Endodermal cell (in vitro differentiated cells): Measurements from ENCODE around the gene FCGBP. TPM values are rescaled to one million over a fixed set of nuclear protein-coding genes. Genes with fewer than 3 reads are reported as not detected.

ENCODE experiments used
- DNase-seq: peaks from one replicate; pipeline ENCODE4 v3.0.0-alpha.2; 2017
- H3K27ac ChIP-seq: 2 replicates; pipeline ENCODE4 v1.5.1; 2013; ENCODE audit warnings: mild to moderate bottlenecking, low read depth, low read length, moderate library complexity
- H3K27me3 ChIP-seq: 2 replicates; pipeline ENCODE4 v1.6.1; 2013; ENCODE audit warnings: mild to moderate bottlenecking, low read length, moderate library complexity; ENCODE audit not compliant: insufficient read depth, control insufficient read depth, poor library complexity, severe bottlenecking
- H3K36me3 ChIP-seq: 2 replicates; pipeline ENCODE4 v1.7.0; 2013; ENCODE audit warnings: mild to moderate bottlenecking, low read length, moderate library complexity; ENCODE audit not compliant: control insufficient read depth, insufficient read depth
- H3K4me1 ChIP-seq: one replicate; pipeline ENCODE4 v1.7.0; 2013; ENCODE audit warnings: low read length; ENCODE audit not compliant: control insufficient read depth, insufficient read depth
- H3K4me3 ChIP-seq: 2 replicates; pipeline ENCODE4 v1.5.1; 2013; ENCODE audit warnings: mild to moderate bottlenecking, low read length, moderate library complexity
- H3K9ac ChIP-seq: 2 replicates; pipeline ENCODE4 v1.6.1; 2013; ENCODE audit warnings: mild to moderate bottlenecking, low read length, moderate library complexity; ENCODE audit not compliant: poor library complexity, severe bottlenecking; ENCODE audit errors: extremely low read depth
- H3K9me3 ChIP-seq: 2 replicates; pipeline ENCODE4 v1.6.1; 2013; ENCODE audit warnings: mild to moderate bottlenecking, low read length, moderate library complexity; ENCODE audit not compliant: control insufficient read depth
- H3K27ac Mint-ChIP-seq: 2 replicates; pipeline ENCODE4 v1.8.0; 2020; ENCODE audit warnings: mixed read lengths
- H3K27me3 Mint-ChIP-seq: 2 replicates; pipeline ENCODE4 v1.8.0; 2021; ENCODE audit warnings: mild to moderate bottlenecking, mixed read lengths; ENCODE audit not compliant: insufficient read depth
- H3K36me3 Mint-ChIP-seq: 2 replicates; pipeline ENCODE4 v1.8.0; 2020; ENCODE audit warnings: low read depth, mixed read lengths
- H3K4me1 Mint-ChIP-seq: 2 replicates; pipeline ENCODE4 v1.8.0; 2020; ENCODE audit warnings: mixed read lengths
- H3K4me3 Mint-ChIP-seq: 2 replicates; pipeline ENCODE4 v1.8.0; 2020; ENCODE audit warnings: mild to moderate bottlenecking, moderate library complexity, mixed read lengths
- H3K9me3 Mint-ChIP-seq: 2 replicates; pipeline ENCODE4 v1.8.0; 2020; ENCODE audit warnings: mild to moderate bottlenecking, mixed read lengths
- CTCF ChIP-seq: fragments of 200-600 bp; sonication (generic); conservative IDR thresholded peaks from 2 replicates; pipeline ENCODE4 v1.5.0; 2021; ENCODE audit warnings: antibody characterized with exemption, mild to moderate bottlenecking
- WGBS, 2 experiments: methylation state at CpG; one replicate each; pipeline versions ENCODE4 v1.1.5 to v1.1.7; 2013; ENCODE audit warnings: missing lambda C conversion rate in 2 of 2, mixed read lengths in 1 of 2; ENCODE audit not compliant: insufficient coverage in 1 of 2, insufficient read length in 1 of 2; 5-methylcytosine and 5-hydroxymethylcytosine counted together
- total RNA-seq, 2 donors: library from RNA; stranded (reverse); fragmentation: NEBNext Ultra II Directional in 1 of 2; extraction: Animal tissue kit (Norgen Biotek cat#: 25700) in 1 of 2; gene quantifications; 2 replicates in 1 of 2; 3 replicates in 1 of 2; pipeline ENCODE4 v1.2.1, GENCODE V29; 2021

The FCGBP gene
- total RNA-seq, 2 donors from 2014 or later: 0.29 to 0.62 TPM

- no peak for TF ChIP-seq CTCF
- no peaks in the 10 kb centered on the region for H3K36me3 ChIP-seq
- no peak overlapping the region for H3K4me3 ChIP-seq
- no peaks in the 10 kb centered on the region for H3K27me3 ChIP-seq
- no peak overlapping the region for H3K27ac ChIP-seq
- H3K4me1 ChIP-seq: no peaks in the 10 kb centered on the region
- H3K27me3 Mint-ChIP-seq: no peaks in the 10 kb centered on the region
- DNase-seq: no peak
- H3K27ac Mint-ChIP-seq: no peak overlapping the region
- H3K4me3 Mint-ChIP-seq: no peak overlapping the region
- H3K9ac ChIP-seq: no peak overlapping the region
- no peaks in the 10 kb centered on the region for H3K9me3 ChIP-seq
- H3K9me3 Mint-ChIP-seq: no peaks in the 10 kb centered on the region
- no peaks in the 10 kb centered on the region for H3K4me1 Mint-ChIP-seq
- H3K36me3 Mint-ChIP-seq: no peaks in the 10 kb centered on the region
- 92 to 98% methylated on average over 14 to 23 of the region's 23 CpGs for WGBS, 2 experiments
These were observed 6.7 kb downstream of the FCGBP start for GRCh38 chr19:39927524-39928356.

GRCh38 chr19:39927076-39927475 lies 7.4 kb downstream of the FCGBP start:
- Mint-ChIP-seq H3K9me3 (no peaks in the 10 kb centered on the region), H3K4me3 (no peak overlapping the region), H3K4me1 (no peaks in the 10 kb centered on the region), H3K27me3 (no peaks in the 10 kb centered on the region), H3K36me3 (no peaks in the 10 kb centered on the region), H3K27ac (no peak overlapping the region)
- no peak for TF ChIP-seq CTCF
- no peaks in the 10 kb centered on the region for H3K9me3 ChIP-seq
- H3K27me3 ChIP-seq: no peaks in the 10 kb centered on the region
- H3K4me3 ChIP-seq: no peak overlapping the region
- DNase-seq: no peak
- H3K36me3 ChIP-seq: no peaks in the 10 kb centered on the region
- H3K4me1 ChIP-seq: no peaks in the 10 kb centered on the region
- H3K9ac ChIP-seq: no peak overlapping the region
- WGBS, 2 experiments: 97 to 98% methylated on average over 7 to 11 of the region's 11 CpGs
- H3K27ac ChIP-seq: no peak overlapping the region

- Histone ChIP-seq H3K27ac (no peak overlapping the region), H3K27me3 (no peaks in the 10 kb centered on the region), H3K4me1 (no peaks in the 10 kb centered on the region), H3K9me3 (no peaks in the 10 kb centered on the region), H3K4me3 (no peak overlapping the region), H3K9ac (no peak overlapping the region), H3K36me3 (no peaks in the 10 kb centered on the region)
- Mint-ChIP-seq H3K27ac (no peak overlapping the region), H3K27me3 (no peaks in the 10 kb centered on the region), H3K36me3 (no peaks in the 10 kb centered on the region), H3K9me3 (no peaks in the 10 kb centered on the region), H3K4me1 (no peaks in the 10 kb centered on the region), H3K4me3 (no peak overlapping the region)
- no peak for TF ChIP-seq CTCF
- 88 to 100% methylated on average over 2 to 8 of the region's 8 CpGs for WGBS, 2 experiments
- peak; percentile 18 for DNase-seq
These were observed 8.2 kb downstream of the FCGBP start for GRCh38 chr19:39926170-39926760.
